ENCODE data around the gene SLC31A1.

SLC31A1 gene

DNA sequence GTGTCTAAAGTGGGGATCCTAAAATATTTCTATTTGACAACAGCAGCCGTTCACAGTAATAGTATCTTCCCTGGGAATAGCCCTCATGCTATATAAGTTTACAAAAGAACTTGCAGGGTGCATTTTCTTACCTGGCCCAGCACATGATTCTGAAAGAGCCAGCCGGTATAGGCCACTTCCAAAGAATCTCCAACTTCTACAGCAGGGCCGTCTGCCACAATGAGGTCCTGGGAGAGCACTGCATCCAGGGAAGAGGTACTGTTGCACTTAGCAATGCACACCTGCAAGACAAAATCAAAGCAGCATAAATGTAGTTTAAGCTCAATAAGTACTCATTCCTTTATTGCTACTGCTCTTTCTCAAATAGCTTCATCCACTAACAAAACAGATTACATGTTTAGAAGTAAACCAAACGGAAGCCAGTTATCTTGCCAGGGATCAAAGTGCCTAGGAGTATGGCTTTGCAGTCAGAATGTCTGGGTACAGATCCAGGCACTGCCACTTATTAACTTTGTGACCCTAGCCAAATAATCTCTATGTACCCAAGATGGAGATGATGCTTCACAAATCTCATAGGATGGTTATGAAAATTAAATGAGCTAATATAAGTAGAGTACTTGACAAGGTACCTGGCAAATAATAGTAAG, 21.5 kb upstream of the SLC31A1 start:
- TF ChIP-seq, protein P1, sequence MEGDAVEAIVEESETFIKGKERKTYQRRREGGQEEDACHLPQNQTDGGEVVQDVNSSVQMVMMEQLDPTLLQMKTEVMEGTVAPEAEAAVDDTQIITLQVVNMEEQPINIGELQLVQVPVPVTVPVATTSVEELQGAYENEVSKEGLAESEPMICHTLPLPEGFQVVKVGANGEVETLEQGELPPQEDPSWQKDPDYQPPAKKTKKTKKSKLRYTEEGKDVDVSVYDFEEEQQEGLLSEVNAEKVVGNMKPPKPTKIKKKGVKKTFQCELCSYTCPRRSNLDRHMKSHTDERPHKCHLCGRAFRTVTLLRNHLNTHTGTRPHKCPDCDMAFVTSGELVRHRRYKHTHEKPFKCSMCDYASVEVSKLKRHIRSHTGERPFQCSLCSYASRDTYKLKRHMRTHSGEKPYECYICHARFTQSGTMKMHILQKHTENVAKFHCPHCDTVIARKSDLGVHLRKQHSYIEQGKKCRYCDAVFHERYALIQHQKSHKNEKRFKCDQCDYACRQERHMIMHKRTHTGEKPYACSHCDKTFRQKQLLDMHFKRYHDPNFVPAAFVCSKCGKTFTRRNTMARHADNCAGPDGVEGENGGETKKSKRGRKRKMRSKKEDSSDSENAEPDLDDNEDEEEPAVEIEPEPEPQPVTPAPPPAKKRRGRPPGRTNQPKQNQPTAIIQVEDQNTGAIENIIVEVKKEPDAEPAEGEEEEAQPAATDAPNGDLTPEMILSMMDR (IDR thresholded peaks at IDR 0.05), result no peak
- no peak for DNase-seq (ENCODE audit: low spot score)
- Histone ChIP-seq H3K27ac (no peak overlapping the region), H3K4me3 (no peak overlapping the region)

DNA sequence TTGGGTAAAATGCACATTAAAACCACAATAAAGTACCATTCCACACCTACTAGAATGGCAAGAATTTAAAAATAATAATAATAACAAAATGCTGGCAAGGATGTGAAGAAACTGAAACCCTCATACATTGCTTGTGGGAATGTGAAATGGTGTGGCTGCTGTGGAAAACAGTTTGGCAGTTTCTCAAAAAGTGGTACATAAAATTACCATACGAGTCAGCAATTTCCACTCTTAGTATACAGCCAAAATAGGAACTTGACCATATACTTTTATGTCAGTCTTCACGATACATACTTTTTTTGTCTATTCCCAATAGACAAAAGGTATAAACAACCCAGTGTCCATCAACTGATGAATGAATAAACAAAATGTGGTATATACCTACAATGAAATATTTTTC, 15.9 kb upstream of the SLC31A1 start:
- H3K27ac ChIP-seq, result no peak overlapping the region
- TF ChIP-seq, protein P1 (IDR thresholded peaks at IDR 0.05), result no peak
- no peak for DNase-seq (ENCODE audit: low spot score)
- no peak overlapping the region for H3K4me3 ChIP-seq

DNA sequence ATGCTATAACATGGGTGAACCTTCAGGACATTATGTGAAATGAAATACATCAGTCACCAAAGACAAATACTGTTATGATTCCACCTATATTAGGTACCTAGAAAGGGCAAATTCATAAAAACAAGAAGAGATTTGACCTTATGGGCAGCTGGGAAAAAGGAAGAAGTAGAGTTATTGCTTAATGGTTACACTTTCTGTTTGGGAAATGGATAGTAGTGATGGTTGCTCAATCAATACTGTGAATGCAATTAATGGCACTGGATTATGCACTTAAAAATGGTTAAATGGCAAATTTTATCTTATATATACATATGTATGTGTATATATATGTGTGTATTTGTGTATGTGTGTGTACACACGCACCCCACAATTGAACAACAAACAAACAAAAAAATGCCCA, 15.5 kb upstream of the SLC31A1 start:
- TF ChIP-seq, protein P1 (IDR thresholded peaks at IDR 0.05), result no peak
- Histone ChIP-seq H3K27ac (no peak overlapping the region), H3K4me3 (no peak overlapping the region)
- DNase-seq (ENCODE audit: low spot score), result no peak

DNA sequence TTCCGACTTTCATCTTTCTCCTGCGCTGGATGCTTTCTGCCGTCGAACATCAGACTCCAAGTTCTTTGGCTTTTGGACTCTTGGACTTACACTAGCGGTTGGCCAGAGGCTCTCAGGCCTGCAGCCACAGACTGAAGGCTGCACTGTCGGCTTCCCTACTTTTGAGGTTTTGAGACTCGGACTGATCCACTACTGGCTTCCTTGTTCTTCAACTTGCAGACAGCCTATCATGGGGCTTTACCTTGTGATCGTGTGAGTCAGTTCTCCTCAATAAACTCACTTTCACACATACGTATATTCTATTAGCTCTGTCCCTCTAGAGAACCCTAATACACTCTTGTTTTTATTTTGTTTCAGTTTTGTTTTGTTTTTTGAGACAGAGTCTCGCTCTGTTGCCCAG, 10.5 kb upstream of the SLC31A1 start:
- DNase-seq (ENCODE audit: low spot score), result no peak
- Histone ChIP-seq H3K4me3 (no peak overlapping the region), H3K27ac (no peak overlapping the region)
- TF ChIP-seq, protein P1 (IDR thresholded peaks at IDR 0.05), result no peak

DNA sequence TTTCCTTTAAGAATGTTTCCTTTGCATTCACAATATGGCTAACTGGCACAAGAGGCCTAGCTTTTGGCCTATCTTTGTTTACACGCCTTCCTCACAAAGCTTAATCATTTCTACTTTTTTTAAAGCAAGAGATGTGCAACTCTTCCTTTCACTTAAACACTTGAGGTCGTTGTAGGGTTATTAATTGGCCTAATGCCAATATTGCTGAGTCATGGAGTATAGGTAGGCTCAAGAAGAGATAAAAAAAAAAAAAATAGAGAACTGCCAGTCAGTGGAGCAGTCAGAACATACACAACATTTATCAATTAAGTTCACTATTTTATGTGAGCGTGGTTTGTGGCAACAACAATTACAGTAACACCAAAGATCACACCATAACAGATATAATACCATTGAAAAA, 6.2 kb upstream of the SLC31A1 start:
- Histone ChIP-seq H3K27ac (no peak overlapping the region), H3K4me3 (no peak overlapping the region)
- TF ChIP-seq, protein P1 (IDR thresholded peaks at IDR 0.05), result no peak
- no peak for DNase-seq (ENCODE audit: low spot score)

DNA sequence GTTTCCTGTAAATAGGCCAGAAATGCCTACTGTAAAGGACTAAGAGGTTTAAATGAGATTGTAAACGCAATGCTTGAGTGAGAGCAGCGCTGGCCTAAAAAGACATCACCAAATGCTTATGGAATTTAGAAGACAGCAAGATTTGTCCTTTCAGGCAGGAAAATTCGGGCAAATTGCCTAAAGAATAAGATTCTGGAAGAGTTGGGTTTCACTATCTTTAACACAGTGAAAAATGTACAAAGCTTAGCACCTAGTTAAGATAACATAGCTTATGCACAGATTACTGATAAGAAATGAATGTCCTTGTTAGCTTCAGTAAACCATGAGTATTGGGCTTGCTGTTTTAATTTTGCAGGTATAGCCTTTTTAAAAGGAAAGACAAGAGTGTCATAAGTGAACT, 4.9 kb upstream of the SLC31A1 start:
- H3K4me3 ChIP-seq, result no peak overlapping the region
- DNase-seq (ENCODE audit: low spot score), result no peak
- no peak overlapping the region for H3K27ac ChIP-seq
- TF ChIP-seq, protein P1 (IDR thresholded peaks at IDR 0.05), result no peak

DNA sequence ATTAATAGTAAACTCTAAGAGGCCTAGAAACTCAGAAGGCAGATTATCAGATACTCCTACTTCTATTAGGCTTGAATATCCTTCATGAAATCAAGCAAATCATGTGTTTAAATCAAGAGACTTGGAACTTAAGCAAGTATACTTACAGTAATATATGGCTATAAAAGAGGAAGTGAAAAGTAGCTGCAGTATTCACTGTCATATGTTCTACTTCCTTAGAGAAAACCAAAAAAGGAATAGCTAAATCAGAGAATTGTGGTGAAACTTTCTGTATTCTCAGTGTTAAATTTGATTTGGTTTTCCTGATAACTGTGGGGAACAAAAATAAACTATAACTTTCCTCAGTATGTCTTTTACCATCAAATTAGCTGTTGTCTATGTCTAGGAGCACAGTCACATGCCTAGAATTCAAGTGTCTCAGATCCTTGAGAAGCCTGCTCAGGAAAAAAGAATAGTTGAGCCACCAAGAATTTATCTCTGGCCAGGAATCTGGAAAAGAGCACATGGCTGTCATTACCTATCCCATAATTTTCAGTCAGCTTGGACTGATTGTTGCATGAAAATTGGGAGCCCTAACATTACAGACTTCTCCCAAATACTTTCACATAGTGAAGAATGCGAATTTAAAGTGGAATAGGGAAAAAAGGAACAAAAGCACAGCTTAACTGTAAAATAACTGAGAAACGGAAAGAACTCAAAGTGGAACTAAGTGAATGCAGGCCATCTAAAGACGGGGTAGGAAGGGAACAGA, 2.0 kb upstream of the SLC31A1 start:
- peak overlapping the region; percentile 86 for H3K4me3 ChIP-seq
- DNase-seq (ENCODE audit: low spot score), result no peak
- H3K27ac ChIP-seq, result peak overlapping the region in 1 of 2 donors; percentile 59
- TF ChIP-seq, protein P1 (IDR thresholded peaks at IDR 0.05), result no peak
